ENCODE data around the gene C19orf33. TPM values are rescaled to one million over a fixed set of nuclear protein-coding genes. Genes with fewer than 3 reads are reported as not detected.

Gene C19orf33
- total and polyA plus RNA-seq, 2 of the 8 experiments (the other 6 are each of a cell fraction or from before 2014, with no cell fraction given): 6.0 to 36.0 TPM

DNA sequence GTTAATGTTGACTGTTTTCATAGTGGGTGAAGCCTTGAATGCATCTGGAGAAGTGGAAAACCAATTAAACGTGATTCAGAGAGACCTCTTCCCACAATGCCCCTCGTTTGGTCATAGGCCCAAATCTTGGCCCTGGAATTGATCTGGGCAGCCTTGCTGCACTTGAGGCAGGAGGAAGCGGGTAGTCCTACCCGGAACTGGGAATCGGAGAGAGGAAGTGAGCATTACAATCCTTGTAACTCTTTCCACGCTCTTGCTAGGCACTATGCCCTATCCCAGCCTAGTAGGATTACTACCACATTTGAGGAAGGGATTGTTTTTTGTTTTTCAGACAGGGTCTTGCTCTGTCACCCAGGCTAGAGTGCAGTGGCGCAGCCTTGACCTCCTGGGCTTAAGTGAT is 19.2 kb downstream of the C19orf33 start:
- H2BK120ac ChIP-seq (replicated peaks; ENCODE audit: low read depth, low read length): no peak overlapping the region
- no peaks in the 10 kb centered on the region for H3K9me3 ChIP-seq (ENCODE audit: insufficient read depth in 2 of 2, low read depth in 1 of 2, low read length in 1 of 2)
- ChIA-PET CTCF (ENCODE audit: partially characterized antibody) (interaction anchor here (0.8 kb wide), 1 partner anchor 11 kb away, joined by 3 read pairs; no protein-coding TSS in a partner anchor), POLR2A (ENCODE audit: partially characterized antibody) (no interaction called here)
- H2AK5ac ChIP-seq (ENCODE audit: low read depth, low read length): no peak overlapping the region
- H3K18ac ChIP-seq (ENCODE audit: extremely low read depth, low read length): no peak overlapping the region
- peaks cover 0 to 6% of the 10 kb centered on the region in 2 experiments for H4K20me1 ChIP-seq (replicated peaks in 1 of 2; ENCODE audit: control insufficient read depth in 1 of 2, insufficient read depth in 2 of 2, low read length in 2 of 2)
- no peak overlapping the region for H3K4ac ChIP-seq (replicated peaks; ENCODE audit: insufficient read length, low read depth, low read length)
- H2BK12ac ChIP-seq (ENCODE audit: low read depth, low read length): no peak overlapping the region
- H2BK5ac ChIP-seq (ENCODE audit: low read depth, low read length): no peak overlapping the region
- no peak for FAIRE-seq
- H3K79me2 ChIP-seq (ENCODE audit: control insufficient read depth in 1 of 2, insufficient read depth in 2 of 2, low read length in 2 of 2): no peaks in the 10 kb centered on the region
- no peak overlapping the region for H2BK15ac ChIP-seq (ENCODE audit: low read length)
- H3K27ac ChIP-seq (ENCODE audit: low read depth, low read length): no peak overlapping the region
- peaks cover 0 to 4% (median 1%) of the 10 kb centered on the region in 4 experiments; a peak in 5 of 7 replicates for H3K4me1 ChIP-seq (replicated peaks in 1 of 4; ENCODE audit: control insufficient read depth in 3 of 4, insufficient read depth in 4 of 4, low read length in 3 of 4)
- WGBS, 2 experiments (ENCODE audit: extremely low coverage in 1 of 2, insufficient coverage in 1 of 2, insufficient read length in 1 of 2, insufficient replicate concordance in 2 of 2, low coverage in 1 of 2, low lambda C conversion rate in 2 of 2, missing lambda C conversion rate in 1 of 2): 86% methylated on average over 7 of the region's 7 CpGs; no CpG with 5 or more reads in 1 of the 2 experiments
- peaks cover 2 to 8% (median 5%) of the 10 kb centered on the region in 4 experiments; a peak in 5 of 8 replicates for H3K36me3 ChIP-seq (ENCODE audit: control insufficient read depth in 2 of 4, insufficient read depth in 4 of 4, low read length in 3 of 4)
- H3K9ac ChIP-seq (replicated peaks in 1 of 4; ENCODE audit: extremely low read depth in 1 of 4, low read depth in 3 of 4, low read length in 3 of 4): no peak overlapping the region
- H3K23me2 ChIP-seq (ENCODE audit: low read depth, low read length): peaks cover 10% of the 10 kb centered on the region; the same call in 1 of the 2 replicates
- DNase-seq (ENCODE audit: low read depth in 1 of 2, low spot score in 2 of 2): no peak
- peaks cover 3% of the 10 kb centered on the region; the same call in 1 of the 2 replicates for H3K79me1 ChIP-seq (ENCODE audit: low read depth, low read length)
- H4K5ac ChIP-seq (ENCODE audit: insufficient read length, low read depth, low read length): no peak overlapping the region
- no peak overlapping the region for H2BK20ac ChIP-seq (ENCODE audit: low read length)
- H3K56ac ChIP-seq (replicated peaks; ENCODE audit: insufficient read length, low read depth, low read length): no peak overlapping the region
- H4K8ac ChIP-seq (ENCODE audit: extremely low read depth, insufficient read depth, low read length): no peak overlapping the region
- no peak overlapping the region for H3K14ac ChIP-seq (ENCODE audit: insufficient read length)
- no peak overlapping the region for H4K91ac ChIP-seq (replicated peaks; ENCODE audit: insufficient read length, low read length)
- no peak overlapping the region for H2AFZ ChIP-seq (ENCODE audit: low read length)
- peaks cover 0 to 28% (median 17%) of the 10 kb centered on the region in 4 experiments; a peak in 6 of 7 replicates for H3K27me3 ChIP-seq (replicated peaks in 1 of 4; ENCODE audit: control insufficient read depth in 3 of 4, extremely low read depth in 1 of 4, insufficient read depth in 3 of 4, low read length in 3 of 4)
- H3K23ac ChIP-seq (ENCODE audit: insufficient read length): no peak overlapping the region
- H3K4me2 ChIP-seq (ENCODE audit: insufficient read depth in 1 of 2, low read depth in 2 of 2, low read length in 2 of 2): no peak overlapping the region
- no peak for TF ChIP-seq SP1 (IDR thresholded peaks at IDR 0.05; ENCODE audit: low read depth, low read length)
- H3K4me3 ChIP-seq (ENCODE audit: extremely low read depth in 1 of 4, insufficient read depth in 2 of 4, low read depth in 3 of 4, low read length in 4 of 4): no peak overlapping the region

All from H1 (cell line).